ENCODE data around the gene LRRC1.
"Not testable (repeated sequence)": the region's sequence is repeated elsewhere in the genome, so short reads cannot be mapped to it uniquely, and the experiment has no call there.

The LRRC1 gene

DNA sequence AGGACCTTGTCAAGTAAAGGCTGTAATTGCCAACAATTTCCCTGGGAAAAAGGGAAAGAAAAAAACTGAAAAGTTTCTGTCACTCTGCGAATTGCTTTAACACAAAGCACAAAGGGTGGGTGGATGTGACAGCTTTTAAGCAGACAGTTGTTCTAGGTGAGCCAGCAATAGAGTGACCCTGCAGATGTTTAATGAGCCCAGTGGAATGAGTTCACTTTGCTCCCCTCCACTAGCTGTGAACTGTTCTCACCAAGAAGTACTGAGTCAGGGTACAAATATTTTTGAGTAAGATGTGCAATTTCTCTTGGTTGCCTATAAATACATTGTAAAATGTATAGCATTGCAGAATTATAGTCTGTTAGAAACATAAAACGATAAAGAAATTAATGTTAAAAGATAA lies 26.2 kb upstream of the LRRC1 start:
- TF ChIP-seq, protein P1, sequence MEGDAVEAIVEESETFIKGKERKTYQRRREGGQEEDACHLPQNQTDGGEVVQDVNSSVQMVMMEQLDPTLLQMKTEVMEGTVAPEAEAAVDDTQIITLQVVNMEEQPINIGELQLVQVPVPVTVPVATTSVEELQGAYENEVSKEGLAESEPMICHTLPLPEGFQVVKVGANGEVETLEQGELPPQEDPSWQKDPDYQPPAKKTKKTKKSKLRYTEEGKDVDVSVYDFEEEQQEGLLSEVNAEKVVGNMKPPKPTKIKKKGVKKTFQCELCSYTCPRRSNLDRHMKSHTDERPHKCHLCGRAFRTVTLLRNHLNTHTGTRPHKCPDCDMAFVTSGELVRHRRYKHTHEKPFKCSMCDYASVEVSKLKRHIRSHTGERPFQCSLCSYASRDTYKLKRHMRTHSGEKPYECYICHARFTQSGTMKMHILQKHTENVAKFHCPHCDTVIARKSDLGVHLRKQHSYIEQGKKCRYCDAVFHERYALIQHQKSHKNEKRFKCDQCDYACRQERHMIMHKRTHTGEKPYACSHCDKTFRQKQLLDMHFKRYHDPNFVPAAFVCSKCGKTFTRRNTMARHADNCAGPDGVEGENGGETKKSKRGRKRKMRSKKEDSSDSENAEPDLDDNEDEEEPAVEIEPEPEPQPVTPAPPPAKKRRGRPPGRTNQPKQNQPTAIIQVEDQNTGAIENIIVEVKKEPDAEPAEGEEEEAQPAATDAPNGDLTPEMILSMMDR (IDR thresholded peaks at IDR 0.05; ENCODE audit: low read depth, low read length, missing control alignments), result no peak
- DNase-seq (ENCODE audit: low read depth), result no peak
- H3K4me3 ChIP-seq (ENCODE audit: low read depth, low read length), result no peak overlapping the region

DNA sequence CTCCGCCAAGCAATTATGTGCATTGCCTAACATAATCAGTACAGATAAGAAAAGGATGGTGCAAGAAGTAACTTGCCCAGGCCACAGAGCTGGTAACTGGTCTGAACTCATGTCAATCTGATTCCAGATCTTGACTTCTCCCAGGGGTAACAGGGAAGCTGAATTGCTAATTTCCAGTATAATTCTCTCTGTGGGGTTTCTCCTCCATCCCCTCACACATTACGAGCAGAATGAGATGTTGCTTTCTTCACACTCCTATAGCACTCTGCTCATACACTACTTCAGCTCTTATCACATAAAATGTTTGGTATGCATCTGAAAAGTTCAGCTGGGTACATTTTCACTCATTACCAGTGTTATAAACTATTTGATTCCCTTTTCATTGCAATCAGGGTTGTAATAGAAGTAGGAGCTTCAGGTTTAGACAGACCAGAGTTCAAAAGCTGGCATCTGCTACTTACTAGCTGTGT lies 24.0 kb upstream of the LRRC1 start:
- no peak overlapping the region for H3K4me3 ChIP-seq (ENCODE audit: low read depth, low read length)
- DNase-seq (ENCODE audit: low read depth), result no peak
- TF ChIP-seq, protein P1 (IDR thresholded peaks at IDR 0.05; ENCODE audit: low read depth, low read length, missing control alignments), result no peak

DNA sequence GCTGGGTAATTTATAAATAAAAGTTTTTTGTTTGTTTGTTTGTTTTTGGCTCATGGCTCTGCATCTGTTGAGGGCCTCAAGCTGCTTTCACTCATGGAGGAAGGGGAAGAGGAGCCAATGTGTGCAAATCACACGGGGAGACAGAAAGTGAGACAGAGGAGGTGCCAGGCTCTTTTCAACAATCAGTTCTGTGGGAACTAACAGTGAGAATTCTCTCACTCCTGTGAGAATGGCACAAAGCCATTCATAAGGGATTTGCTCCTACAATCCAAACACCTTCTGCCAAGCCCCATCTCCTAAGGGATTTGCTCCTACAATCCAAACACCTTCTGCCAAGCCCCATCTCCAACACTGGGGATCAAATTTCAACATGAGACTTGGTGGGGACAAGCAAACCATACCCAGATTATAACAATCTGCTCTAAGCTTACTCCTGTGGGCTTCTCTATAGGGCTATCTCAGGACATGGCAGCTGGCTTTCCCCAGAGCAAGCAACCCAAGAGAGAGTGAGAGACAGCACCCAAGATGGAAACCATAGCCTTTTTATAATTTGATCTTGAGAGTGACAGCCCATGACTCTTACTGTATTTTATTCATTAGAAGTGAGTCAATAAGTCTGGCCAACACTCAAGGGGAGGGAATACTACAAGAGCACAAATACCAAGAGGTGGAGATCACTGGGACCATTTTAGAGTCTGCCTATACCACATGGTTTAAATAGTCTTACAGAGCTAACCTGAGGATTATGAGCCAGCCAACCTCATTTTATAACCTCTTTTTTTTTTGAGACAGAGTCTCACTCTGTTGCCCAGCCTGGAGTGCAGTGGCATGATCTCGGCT lies 22.8 kb upstream of the LRRC1 start:
- DNase-seq (ENCODE audit: low read depth), result no peak

DNA sequence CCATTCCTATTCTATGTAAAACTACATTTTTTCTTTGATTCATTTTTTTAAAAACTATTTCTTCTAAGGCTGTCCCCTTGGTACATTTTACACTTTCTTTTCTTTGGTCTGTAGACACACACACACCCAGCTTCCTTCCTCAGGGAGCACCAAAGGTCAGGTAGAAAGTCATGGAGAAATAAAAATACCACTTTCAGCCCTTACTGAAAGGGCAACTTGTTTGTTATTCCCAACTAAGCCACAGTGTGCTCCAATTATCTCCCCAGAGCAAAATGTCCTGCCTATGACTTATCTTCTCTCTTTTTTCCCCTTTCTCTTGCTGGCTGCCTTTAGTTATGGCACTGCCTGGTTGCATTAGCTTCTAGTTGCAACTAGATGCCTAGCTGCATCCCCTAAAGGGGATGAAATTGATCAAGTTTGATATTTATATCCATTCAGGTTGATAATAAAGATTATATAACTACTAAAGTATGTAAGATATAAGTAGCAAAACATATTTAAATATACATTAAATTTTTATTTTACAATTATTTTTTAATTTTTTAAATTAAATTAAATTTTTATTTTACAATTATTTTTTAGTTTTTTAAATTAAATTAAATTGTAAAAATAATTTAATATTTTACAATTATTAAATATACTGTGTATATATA lies 21.6 kb upstream of the LRRC1 start:
- TF ChIP-seq, protein P1 (IDR thresholded peaks at IDR 0.05; ENCODE audit: low read depth, low read length, missing control alignments), result no peak
- H3K4me3 ChIP-seq (ENCODE audit: low read depth, low read length), result no peak overlapping the region
- DNase-seq (ENCODE audit: low read depth), result no peak

More for the DNA sequence above, 22.8 kb upstream of the LRRC1 start:
- no peak overlapping the region for H3K4me3 ChIP-seq (ENCODE audit: low read depth, low read length)
- TF ChIP-seq, protein P1 (IDR thresholded peaks at IDR 0.05; ENCODE audit: low read depth, low read length, missing control alignments), result no peak

DNA sequence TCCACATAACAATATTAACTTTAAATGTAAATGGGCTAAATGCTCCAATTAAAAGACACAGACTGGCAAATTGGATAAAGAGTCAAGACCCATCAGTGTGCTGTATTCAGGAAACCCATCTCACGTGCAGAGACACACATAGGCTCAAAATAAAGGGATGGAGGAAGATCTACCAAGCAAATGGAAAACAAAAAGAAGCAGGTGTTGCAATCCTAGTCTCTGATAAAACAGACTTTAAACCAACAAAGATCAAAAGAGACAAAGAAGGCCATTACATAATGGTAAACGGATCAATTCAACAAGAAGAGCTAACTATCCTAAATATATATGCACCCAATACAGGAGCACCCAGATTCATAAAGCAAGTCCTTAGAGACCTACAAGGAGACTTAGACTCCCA lies 18.7 kb upstream of the LRRC1 start:
- DNase-seq (ENCODE audit: low read depth); H3K4me3 ChIP-seq (ENCODE audit: low read depth, low read length): not testable (repeated sequence)

DNA sequence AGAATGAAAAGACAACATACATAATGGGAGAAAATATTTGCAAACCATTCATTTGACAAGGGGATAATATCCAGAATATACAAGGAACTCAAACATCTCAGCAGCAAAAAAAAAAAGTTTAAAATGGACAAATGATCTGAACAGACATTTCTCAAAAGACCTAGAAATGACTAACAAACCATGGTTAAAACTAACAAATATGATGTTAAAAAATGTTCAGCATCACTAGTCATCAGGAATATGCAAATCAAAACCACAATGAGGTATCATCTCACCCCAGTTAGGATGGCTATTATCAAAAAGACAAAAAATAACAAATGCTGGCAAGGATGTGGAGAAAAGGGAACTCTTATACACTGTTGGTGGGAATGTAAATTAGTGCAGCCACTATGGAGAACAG lies 9.8 kb upstream of the LRRC1 start:
- not testable (repeated sequence) for H3K4me3 ChIP-seq (ENCODE audit: low read depth, low read length)

DNA sequence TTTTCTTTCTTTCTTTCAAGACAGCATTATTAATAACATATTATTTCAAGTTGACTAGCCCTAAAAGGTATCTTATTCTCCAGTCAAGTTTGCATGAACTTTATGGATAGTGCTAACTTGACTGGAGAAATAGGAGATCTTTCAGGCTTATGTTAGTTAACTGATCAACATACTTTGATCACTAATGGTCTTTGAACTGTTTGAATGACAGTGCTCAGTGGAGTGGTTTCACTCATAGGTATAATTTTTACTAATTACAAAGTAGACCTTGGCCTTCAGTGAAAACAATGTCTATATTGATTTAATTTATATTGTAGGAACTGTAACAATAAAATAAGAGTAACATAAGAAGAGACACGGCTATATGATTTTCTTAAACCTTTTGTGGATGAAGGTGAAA lies 8.0 kb upstream of the LRRC1 start:
- DNase-seq (ENCODE audit: low read depth), result no peak
- TF ChIP-seq, protein P1 (IDR thresholded peaks at IDR 0.05; ENCODE audit: low read depth, low read length, missing control alignments), result no peak
- H3K4me3 ChIP-seq (ENCODE audit: low read depth, low read length), result no peak overlapping the region

More for the DNA sequence above, 9.8 kb upstream of the LRRC1 start:
- DNase-seq (ENCODE audit: low read depth), result not testable (repeated sequence)

DNA sequence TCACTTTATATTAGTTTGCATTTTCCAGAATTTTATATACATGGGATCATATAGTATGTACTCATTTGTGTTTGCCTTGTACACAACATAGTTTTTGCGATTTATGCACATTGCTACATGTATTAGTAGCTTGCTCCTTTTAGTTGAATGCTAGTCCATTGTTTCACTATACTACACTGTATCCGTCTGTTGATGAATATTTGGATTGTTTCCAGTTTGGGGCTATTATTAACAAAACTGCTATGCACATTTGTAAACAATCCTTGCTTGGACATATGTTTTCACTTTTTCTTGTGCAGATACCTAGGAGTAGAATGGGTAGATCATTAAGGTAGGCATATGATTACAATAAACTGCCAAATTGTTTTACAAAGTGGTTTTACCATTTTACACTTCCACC lies 3.9 kb upstream of the LRRC1 start:
- H3K4me3 ChIP-seq (ENCODE audit: low read depth, low read length), result no peak overlapping the region
- TF ChIP-seq, protein P1 (IDR thresholded peaks at IDR 0.05; ENCODE audit: low read depth, low read length, missing control alignments), result no peak
- no peak for DNase-seq (ENCODE audit: low read depth)
